Osteoblast (primary cell): Measurements from ENCODE around the gene SGPP2. TPM values are rescaled to one million over a fixed set of nuclear protein-coding genes. Genes with fewer than 3 reads are reported as not detected.
A peak's percentile ranks its signal among the peaks of the same experiment; 100 is the strongest.

Experiments
- DNase-seq: peaks from one replicate; pipeline ENCODE4 v3.0.0; 2011; ENCODE audit warnings: low spot score, mixed read lengths; ENCODE audit not compliant: insufficient read length; ENCODE audit errors: missing footprints
- H2AFZ ChIP-seq: 2 replicates; pipeline ENCODE4 v1.6.0; 2011; ENCODE audit warnings: mild to moderate bottlenecking, low read length
- H3K27ac ChIP-seq: 2 replicates; pipeline ENCODE4 v1.5.1; 2011; ENCODE audit warnings: mild to moderate bottlenecking, low read depth, low read length, moderate library complexity
- H3K27me3 ChIP-seq: 2 replicates; pipeline ENCODE4 v1.6.0; 2012; ENCODE audit warnings: mild to moderate bottlenecking, control low read depth, inconsistent platforms, low read length, moderate library complexity; ENCODE audit not compliant: insufficient read depth
- H3K36me3 ChIP-seq: 2 replicates; pipeline ENCODE4 v1.5.1; 2011; ENCODE audit warnings: mild to moderate bottlenecking, low read length, control low read depth, moderate library complexity; ENCODE audit not compliant: insufficient read depth
- H3K4me1 ChIP-seq: 2 replicates; pipeline ENCODE4 v1.5.1; 2011; ENCODE audit warnings: mild to moderate bottlenecking, low read length, control low read depth, moderate library complexity; ENCODE audit not compliant: insufficient read depth
- H3K4me2 ChIP-seq: 2 replicates; pipeline ENCODE4 v1.6.0; 2011; ENCODE audit warnings: mild to moderate bottlenecking, low read length; ENCODE audit not compliant: insufficient read depth
- H3K4me3 ChIP-seq: fragments of 200-600 bp; sonication (generic); 3 replicates; pipeline ENCODE4 v1.5.1; 2012; ENCODE audit warnings: mild to moderate bottlenecking, low read length, inconsistent platforms; ENCODE audit not compliant: insufficient read depth
- H3K79me2 ChIP-seq: 2 replicates; pipeline ENCODE4 v1.6.0; 2012; ENCODE audit warnings: mild to moderate bottlenecking, low read length, control low read depth, inconsistent platforms; ENCODE audit not compliant: insufficient read depth
- H3K9me3 ChIP-seq: 2 replicates; pipeline ENCODE4 v1.5.1; 2011; ENCODE audit warnings: low read depth, low read length, control low read depth
- H4K20me1 ChIP-seq: 2 replicates; pipeline ENCODE4 v1.6.0; 2012; ENCODE audit warnings: mild to moderate bottlenecking, low read length, control low read depth; ENCODE audit not compliant: insufficient read depth
- CTCF ChIP-seq: IDR thresholded peaks from 2 replicates; pipeline ENCODE4 v1.5.1; 2011; ENCODE audit warnings: mild to moderate bottlenecking, low read depth, low read length, moderate library complexity; ENCODE audit errors: extremely low read depth
- total RNA-seq: library from RNA; depleted of rRNA; stranded (reverse); fragments of >200 nt; gene quantifications from 2 replicates; pipeline ENCODE4 v1.2.3, GENCODE V29; 2012

SGPP2 gene
- total RNA-seq, 1 donor, result not detected

- Histone ChIP-seq H3K27me3 (no peaks in the 10 kb centered on the region), H4K20me1 (no peaks in the 10 kb centered on the region), H3K27ac (no peak overlapping the region), H3K9me3 (no peaks in the 10 kb centered on the region), H3K79me2 (peaks cover 2% of the 10 kb centered on the region), H3K36me3 (peaks cover 16% of the 10 kb centered on the region), H3K4me3 (no peak overlapping the region), H2AFZ (no peak overlapping the region), H3K4me1 (peaks cover 16% of the 10 kb centered on the region), H3K4me2 (no peak overlapping the region)
- no peak for TF ChIP-seq CTCF
- no peak for DNase-seq
These were observed 174.3 kb downstream of the SGPP2 start for GRCh38 chr2:222598611-222599010.

- Histone ChIP-seq H3K4me3 (no peak overlapping the region), H3K4me2 (no peak overlapping the region), H3K79me2 (peaks cover 2% of the 10 kb centered on the region), H3K9me3 (no peaks in the 10 kb centered on the region), H2AFZ (no peak overlapping the region), H3K4me1 (peaks cover under 1% of the 10 kb centered on the region), H4K20me1 (no peaks in the 10 kb centered on the region), H3K27me3 (no peaks in the 10 kb centered on the region), H3K27ac (no peak overlapping the region), H3K36me3 (peaks cover 10% of the 10 kb centered on the region)
- TF ChIP-seq CTCF, result no peak
- DNase-seq, result no peak
These were observed 179.2 kb downstream of the SGPP2 start for GRCh38 chr2:222603501-222603900.

- H3K9me3 ChIP-seq, result no peaks in the 10 kb centered on the region
- H3K79me2 ChIP-seq, result peaks cover 5% of the 10 kb centered on the region
- no peak overlapping the region for H2AFZ ChIP-seq
- no peak overlapping the region for H3K27ac ChIP-seq
- no peak for TF ChIP-seq CTCF
- peaks cover 14% of the 10 kb centered on the region for H3K4me1 ChIP-seq
- DNase-seq, result peak; percentile 14
- no peak overlapping the region for H3K4me3 ChIP-seq
- H3K27me3 ChIP-seq, result no peaks in the 10 kb centered on the region
- no peak overlapping the region for H3K4me2 ChIP-seq
- H3K36me3 ChIP-seq, result no peaks in the 10 kb centered on the region
- H4K20me1 ChIP-seq, result no peaks in the 10 kb centered on the region
These were observed 180.6 kb downstream of the SGPP2 start for GRCh38 chr2:222604749-222605515.

GRCh38 chr2:222606306-222606705 lies 182.0 kb downstream of the SGPP2 start:
- no peaks in the 10 kb centered on the region for H3K27me3 ChIP-seq
- H3K4me1 ChIP-seq, result peaks cover 16% of the 10 kb centered on the region
- peaks cover 5% of the 10 kb centered on the region for H3K79me2 ChIP-seq
- no peak for DNase-seq
- no peak overlapping the region for H3K27ac ChIP-seq
- no peak for TF ChIP-seq CTCF
- H3K36me3 ChIP-seq, result peaks cover 3% of the 10 kb centered on the region
- no peak overlapping the region for H2AFZ ChIP-seq
- H3K4me3 ChIP-seq, result no peak overlapping the region
- no peaks in the 10 kb centered on the region for H3K9me3 ChIP-seq
- H4K20me1 ChIP-seq, result no peaks in the 10 kb centered on the region
- no peak overlapping the region for H3K4me2 ChIP-seq
